Neural cell (in vitro differentiated cells): Measurements from ENCODE around the gene ATG2B. TPM values are rescaled to one million over a fixed set of nuclear protein-coding genes. Genes with fewer than 3 reads are reported as not detected.

ENCODE experiments used
- H2AFZ ChIP-seq: fragments of 200-600, 300-800 bp; sonication (generic), shearing (Covaris generic); 2 replicates; pipeline ENCODE4 v1.6.0; 2014; ENCODE audit warnings: low read depth, mild to moderate bottlenecking, antibody characterized with exemption, low read length, moderate library complexity
- H3F3A ChIP-seq: fragments of 200-600 bp; shearing (Covaris generic); 2 replicates; pipeline ENCODE4 v1.6.1; 2016; ENCODE audit warnings: mild to moderate bottlenecking, moderate library complexity, mixed read lengths, antibody characterized with exemption, low read length; ENCODE audit not compliant: insufficient read depth, poor library complexity, severe bottlenecking
- H3K27ac ChIP-seq: fragments of 200-600, 300-800 bp; sonication (generic), shearing (Covaris generic); 2 replicates; pipeline ENCODE4 v1.5.1; 2014; ENCODE audit warnings: mild to moderate bottlenecking, low read length, moderate library complexity
- H3K27me3 ChIP-seq: fragments of 300-800, 200-600 bp; sonication (generic), shearing (Covaris generic); 2 replicates; pipeline ENCODE4 v1.6.0; 2014; ENCODE audit warnings: mild to moderate bottlenecking, low read depth, low read length, moderate library complexity; ENCODE audit not compliant: insufficient read depth
- H3K36me3 ChIP-seq: fragments of 300-800, 200-600 bp; sonication (generic), shearing (Covaris generic); 2 replicates; pipeline ENCODE4 v1.5.1; 2014; ENCODE audit warnings: mild to moderate bottlenecking, antibody characterized with exemption, low read length, moderate library complexity; ENCODE audit not compliant: insufficient read depth
- H3K4me2 ChIP-seq: fragments of 300-800, 200-600 bp; sonication (generic), shearing (Covaris generic); 2 replicates; pipeline ENCODE4 v1.6.0; 2014; ENCODE audit warnings: mild to moderate bottlenecking, low read length
- H3K4me3 ChIP-seq: fragments of 300-800, 200-600 bp; sonication (generic), shearing (Covaris generic); 2 replicates; pipeline ENCODE4 v1.5.1; 2014; ENCODE audit warnings: mild to moderate bottlenecking, low read length, moderate library complexity
- H3K79me2 ChIP-seq: fragments of 200-600 bp; shearing (Covaris generic); replicated peaks from 2 replicates; pipeline ENCODE4 v1.6.0; 2014; ENCODE audit warnings: mild to moderate bottlenecking, low read length, moderate library complexity; ENCODE audit not compliant: insufficient read depth
- H3K9ac ChIP-seq: fragments of 300-800, 200-600 bp; sonication (generic), shearing (Covaris generic); 2 replicates; pipeline ENCODE4 v1.6.1; 2016; ENCODE audit warnings: mild to moderate bottlenecking, low read length, mixed read lengths
- H3K9me2 ChIP-seq: fragments of 200-600 bp; shearing (Covaris generic); 2 replicates; pipeline ENCODE4 v1.6.1; 2016; ENCODE audit warnings: mild to moderate bottlenecking, low read length, mixed read lengths; ENCODE audit not compliant: insufficient read depth
- H3K9me3 ChIP-seq: fragments of 200-600, 300-800 bp; sonication (generic), shearing (Covaris generic); 2 replicates; pipeline ENCODE4 v1.6.1; 2016; ENCODE audit warnings: mild to moderate bottlenecking, mixed run types, low read length, moderate library complexity, mixed read lengths
- H4K20me1 ChIP-seq: fragments of 200-600 bp; shearing (Covaris generic); 2 replicates; pipeline ENCODE4 v1.6.1; 2016; ENCODE audit warnings: mild to moderate bottlenecking, mixed run types; ENCODE audit not compliant: insufficient read depth
- EP300 ChIP-seq: fragments of 450-650 bp; conservative IDR thresholded peaks from 2 replicates; pipeline ENCODE4 v1.6.1; 2014; ENCODE audit warnings: antibody characterized with exemption, mild to moderate bottlenecking, moderate library complexity; ENCODE audit not compliant: poor library complexity, severe bottlenecking
- EZH2 ChIP-seq: fragments of 200-600, 300-800 bp; shearing (Covaris generic), sonication (generic); IDR thresholded peaks from 2 replicates; pipeline ENCODE4 v1.6.1; 2014; ENCODE audit warnings: antibody characterized with exemption, low read length, borderline replicate concordance, mild to moderate bottlenecking; ENCODE audit not compliant: insufficient read depth, poor library complexity, severe bottlenecking
- MXI1 ChIP-seq: fragments of 450-650 bp; conservative IDR thresholded peaks from 2 replicates; pipeline ENCODE4 v1.6.1; 2014; ENCODE audit warnings: antibody characterized with exemption, mild to moderate bottlenecking; ENCODE audit not compliant: poor library complexity, severe bottlenecking
- POLR2AphosphoS5 ChIP-seq: IDR thresholded peaks from 2 replicates; pipeline ENCODE4 v1.6.1; 2012
- RAD21 ChIP-seq: fragments of 450-650 bp; conservative IDR thresholded peaks from 2 replicates; pipeline ENCODE4 v1.6.1; 2014; ENCODE audit warnings: antibody characterized with exemption, mild to moderate bottlenecking, moderate library complexity
- SMC3 ChIP-seq: fragments of 450-650 bp; conservative IDR thresholded peaks from 2 replicates; pipeline ENCODE4 v1.6.1; 2014; ENCODE audit warnings: antibody characterized with exemption, mild to moderate bottlenecking, moderate library complexity; ENCODE audit not compliant: poor library complexity
- TAF1 ChIP-seq: IDR thresholded peaks from 2 replicates; pipeline ENCODE4 v1.6.1; 2012; ENCODE audit warnings: low read depth
- polyA plus RNA-seq: library from polyadenylated mRNA; depleted of rRNA; stranded (reverse); fragments of >200 nt; gene quantifications from 2 replicates; pipeline ENCODE4 v1.2.3, GENCODE V29; 2014
- TF ChIP-seq, protein P1 (sequence below): IDR thresholded peaks from 2 replicates; pipeline ENCODE4 v1.6.1; 2012; ENCODE audit warnings: borderline replicate concordance
- TF ChIP-seq, protein P2 (sequence below): fragments of 450-650 bp; IDR thresholded peaks from 2 replicates; pipeline ENCODE4 v1.5.1; 2014; ENCODE audit warnings: antibody characterized with exemption, mild to moderate bottlenecking, moderate library complexity; ENCODE audit not compliant: poor library complexity, severe bottlenecking

Gene ATG2B
- polyA plus RNA-seq, 1 donor from 2014 or later, result 16.2 TPM

DNA sequence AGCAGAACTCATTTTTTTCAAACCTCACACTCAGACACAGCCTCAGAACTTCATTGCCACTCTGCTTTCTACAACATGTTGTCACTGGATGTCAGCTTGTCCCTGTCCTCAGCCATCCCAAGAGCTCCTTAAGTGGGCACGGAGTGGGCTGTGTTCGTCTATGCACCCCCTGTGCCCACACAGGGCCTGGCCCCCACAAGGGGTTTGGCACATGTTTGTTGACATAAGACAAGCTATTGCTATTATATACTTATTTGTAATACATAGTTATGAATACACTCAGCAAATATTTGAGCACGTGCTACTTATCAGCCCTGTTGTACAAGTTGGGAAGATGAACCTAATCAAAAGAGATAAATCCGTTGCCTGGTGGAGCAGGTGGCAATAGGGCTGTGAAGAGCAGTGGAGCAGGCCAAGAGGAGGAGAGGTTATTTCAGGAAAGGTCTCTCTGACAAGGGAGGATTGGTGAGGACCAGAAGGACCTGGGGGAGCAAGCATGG is 111.4 kb downstream of the ATG2B start:
- no peak overlapping the region for H3K27ac ChIP-seq
- no peaks in the 10 kb centered on the region for H3K9me2 ChIP-seq
- TF ChIP-seq SMC3 (no peak), TAF1 (no peak), POLR2AphosphoS5 (no peak), EZH2 (no peak)
- TF ChIP-seq, protein P1, sequence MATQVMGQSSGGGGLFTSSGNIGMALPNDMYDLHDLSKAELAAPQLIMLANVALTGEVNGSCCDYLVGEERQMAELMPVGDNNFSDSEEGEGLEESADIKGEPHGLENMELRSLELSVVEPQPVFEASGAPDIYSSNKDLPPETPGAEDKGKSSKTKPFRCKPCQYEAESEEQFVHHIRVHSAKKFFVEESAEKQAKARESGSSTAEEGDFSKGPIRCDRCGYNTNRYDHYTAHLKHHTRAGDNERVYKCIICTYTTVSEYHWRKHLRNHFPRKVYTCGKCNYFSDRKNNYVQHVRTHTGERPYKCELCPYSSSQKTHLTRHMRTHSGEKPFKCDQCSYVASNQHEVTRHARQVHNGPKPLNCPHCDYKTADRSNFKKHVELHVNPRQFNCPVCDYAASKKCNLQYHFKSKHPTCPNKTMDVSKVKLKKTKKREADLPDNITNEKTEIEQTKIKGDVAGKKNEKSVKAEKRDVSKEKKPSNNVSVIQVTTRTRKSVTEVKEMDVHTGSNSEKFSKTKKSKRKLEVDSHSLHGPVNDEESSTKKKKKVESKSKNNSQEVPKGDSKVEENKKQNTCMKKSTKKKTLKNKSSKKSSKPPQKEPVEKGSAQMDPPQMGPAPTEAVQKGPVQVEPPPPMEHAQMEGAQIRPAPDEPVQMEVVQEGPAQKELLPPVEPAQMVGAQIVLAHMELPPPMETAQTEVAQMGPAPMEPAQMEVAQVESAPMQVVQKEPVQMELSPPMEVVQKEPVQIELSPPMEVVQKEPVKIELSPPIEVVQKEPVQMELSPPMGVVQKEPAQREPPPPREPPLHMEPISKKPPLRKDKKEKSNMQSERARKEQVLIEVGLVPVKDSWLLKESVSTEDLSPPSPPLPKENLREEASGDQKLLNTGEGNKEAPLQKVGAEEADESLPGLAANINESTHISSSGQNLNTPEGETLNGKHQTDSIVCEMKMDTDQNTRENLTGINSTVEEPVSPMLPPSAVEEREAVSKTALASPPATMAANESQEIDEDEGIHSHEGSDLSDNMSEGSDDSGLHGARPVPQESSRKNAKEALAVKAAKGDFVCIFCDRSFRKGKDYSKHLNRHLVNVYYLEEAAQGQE, result no peak
- no peaks in the 10 kb centered on the region for H3K79me2 ChIP-seq
- H3F3A ChIP-seq, result no peaks in the 10 kb centered on the region
- no peak overlapping the region for H3K4me3 ChIP-seq
- H3K9me3 ChIP-seq, result no peaks in the 10 kb centered on the region
- no peaks in the 10 kb centered on the region for H4K20me1 ChIP-seq
- H2AFZ ChIP-seq, result no peak overlapping the region
- no peak overlapping the region for H3K9ac ChIP-seq
- no peaks in the 10 kb centered on the region for H3K27me3 ChIP-seq
- no peaks in the 10 kb centered on the region for H3K36me3 ChIP-seq
- no peak overlapping the region for H3K4me2 ChIP-seq

DNA sequence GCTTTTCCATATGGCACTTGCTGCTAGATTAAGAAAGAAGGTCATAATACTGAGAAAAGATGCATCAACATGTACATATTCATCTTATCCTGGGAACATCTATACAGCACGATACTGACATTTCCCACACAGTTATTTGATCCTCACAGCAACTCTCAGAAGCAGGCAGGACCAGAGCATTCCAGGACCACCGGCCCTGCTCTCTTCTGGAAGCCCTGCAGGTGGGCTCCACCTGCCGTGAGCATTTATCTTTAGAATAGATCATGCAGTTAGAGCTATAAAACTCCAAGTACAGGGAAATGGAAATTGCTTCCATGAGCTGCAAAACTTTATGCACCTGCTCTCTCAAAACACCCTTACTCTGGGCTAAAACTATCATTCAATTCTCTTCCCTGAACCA is 112.7 kb downstream of the ATG2B start:
- Histone ChIP-seq H3F3A (no peaks in the 10 kb centered on the region), H4K20me1 (no peaks in the 10 kb centered on the region), H3K9me2 (no peaks in the 10 kb centered on the region), H3K27me3 (no peaks in the 10 kb centered on the region), H3K36me3 (no peaks in the 10 kb centered on the region), H3K4me2 (no peak overlapping the region), H3K9me3 (no peaks in the 10 kb centered on the region), H3K27ac (no peak overlapping the region), H3K9ac (no peak overlapping the region), H2AFZ (no peak overlapping the region), H3K4me3 (no peak overlapping the region), H3K79me2 (no peaks in the 10 kb centered on the region)
- TF ChIP-seq, protein P2, sequence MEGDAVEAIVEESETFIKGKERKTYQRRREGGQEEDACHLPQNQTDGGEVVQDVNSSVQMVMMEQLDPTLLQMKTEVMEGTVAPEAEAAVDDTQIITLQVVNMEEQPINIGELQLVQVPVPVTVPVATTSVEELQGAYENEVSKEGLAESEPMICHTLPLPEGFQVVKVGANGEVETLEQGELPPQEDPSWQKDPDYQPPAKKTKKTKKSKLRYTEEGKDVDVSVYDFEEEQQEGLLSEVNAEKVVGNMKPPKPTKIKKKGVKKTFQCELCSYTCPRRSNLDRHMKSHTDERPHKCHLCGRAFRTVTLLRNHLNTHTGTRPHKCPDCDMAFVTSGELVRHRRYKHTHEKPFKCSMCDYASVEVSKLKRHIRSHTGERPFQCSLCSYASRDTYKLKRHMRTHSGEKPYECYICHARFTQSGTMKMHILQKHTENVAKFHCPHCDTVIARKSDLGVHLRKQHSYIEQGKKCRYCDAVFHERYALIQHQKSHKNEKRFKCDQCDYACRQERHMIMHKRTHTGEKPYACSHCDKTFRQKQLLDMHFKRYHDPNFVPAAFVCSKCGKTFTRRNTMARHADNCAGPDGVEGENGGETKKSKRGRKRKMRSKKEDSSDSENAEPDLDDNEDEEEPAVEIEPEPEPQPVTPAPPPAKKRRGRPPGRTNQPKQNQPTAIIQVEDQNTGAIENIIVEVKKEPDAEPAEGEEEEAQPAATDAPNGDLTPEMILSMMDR, result no peak
- TF ChIP-seq RAD21 (no peak), EZH2 (no peak), SMC3 (no peak), MXI1 (no peak), POLR2AphosphoS5 (no peak), TAF1 (no peak), EP300 (no peak)
- TF ChIP-seq, protein P1, result no peak
